Measurements from ENCODE around the gene WARS2. TPM values are rescaled to one million over a fixed set of nuclear protein-coding genes. Genes with fewer than 3 reads are reported as not detected.

WARS2 gene
- total RNA-seq, 4 donors from 2014 or later, result 16.9 to 20.9 (median 18.9) TPM

- ATAC-seq (ENCODE audit: low FRiP score) (peak; percentile 41), DNase-seq (ENCODE audit: low spot score) (no peak)
- no peak for TF ChIP-seq CTCF (IDR thresholded peaks at IDR 0.05)
Observed at GRCh38 chr1:119007670-119008482, 132.6 kb downstream of the WARS2 start.

GRCh38 chr1:119007339-119007669 is 133.1 kb downstream of the WARS2 start:
- ATAC-seq (ENCODE audit: low FRiP score) (no peak), DNase-seq (ENCODE audit: low spot score) (no peak)
- TF ChIP-seq CTCF (IDR thresholded peaks at IDR 0.05), result no peak

- TF ChIP-seq CTCF (IDR thresholded peaks at IDR 0.05), result no peak
- no peak for ATAC-seq (ENCODE audit: low FRiP score)
- DNase-seq (ENCODE audit: low spot score), result no peak
Observed at GRCh38 chr1:119006406-119007279, 133.8 kb downstream of the WARS2 start.

GRCh38 chr1:119005724-119006405 is 134.6 kb downstream of the WARS2 start:
- TF ChIP-seq CTCF (IDR thresholded peaks at IDR 0.05), result no peak
- ATAC-seq (ENCODE audit: low FRiP score), result no peak
- DNase-seq (ENCODE audit: low spot score), result no peak

- DNase-seq (ENCODE audit: low spot score) (no peak), ATAC-seq (ENCODE audit: low FRiP score) (no peak)
- TF ChIP-seq CTCF (IDR thresholded peaks at IDR 0.05), result no peak
Observed at GRCh38 chr1:119004781-119005180, 135.7 kb downstream of the WARS2 start.

- ATAC-seq (ENCODE audit: low FRiP score) (no peak), DNase-seq (ENCODE audit: low spot score) (no peak)
- TF ChIP-seq CTCF (IDR thresholded peaks at IDR 0.05), result no peak
Observed at GRCh38 chr1:119004129-119004527, 136.3 kb downstream of the WARS2 start.
